Measurements from ENCODE around the gene THEMIS. TPM values are rescaled to one million over a fixed set of nuclear protein-coding genes. Genes with fewer than 3 reads are reported as not detected.

Gene THEMIS
- total RNA-seq, 1 experiment from 2014 or later: not detected

- no peak for DNase-seq (ENCODE audit: low spot score)
- no peaks in the 10 kb centered on the region for H3K27me3 ChIP-seq (replicated peaks; ENCODE audit: insufficient read depth, low read depth, low read length, poor library complexity)
- TF ChIP-seq CTCF (conservative IDR thresholded peaks at IDR 0.05; ENCODE audit: low read depth, low read length) (no peak), EZH2 (IDR thresholded peaks at IDR 0.05; ENCODE audit: borderline replicate concordance, low read depth, low read length, poor library complexity, severe bottlenecking) (no peak)
- CTCF ChIA-PET: no interaction called here
- intact Hi-C loops (cut with micrococcal nuclease; ENCODE audit: unreplicated experiment): no loop called here
- H3K36me3 ChIP-seq (ENCODE audit: insufficient read depth, low read length, poor library complexity, severe bottlenecking): no peaks in the 10 kb centered on the region
- BruUV-seq (replicated peaks): no TSS peak
- POLR2A ChIA-PET (ENCODE audit: low non-redundant PET): no interaction called here
- H3K9me3 ChIP-seq (ENCODE audit: low read depth, low read length, poor library complexity, severe bottlenecking): no peaks in the 10 kb centered on the region
- no peak overlapping the region for H3K4me3 ChIP-seq (ENCODE audit: low read depth, low read length, poor library complexity, severe bottlenecking)
- H3K4me1 ChIP-seq (ENCODE audit: insufficient read depth, low read length, poor library complexity, severe bottlenecking): no peaks in the 10 kb centered on the region
- no peak overlapping the region for H3K27ac ChIP-seq (ENCODE audit: low read depth, low read length, poor library complexity, severe bottlenecking)
Observed at GRCh38 chr6:127717384-127717783, 183.5 kb downstream of the THEMIS start.

GRCh38 chr6:127716465-127716864 is 184.4 kb downstream of the THEMIS start:
- Histone ChIP-seq H3K27me3 (replicated peaks; ENCODE audit: insufficient read depth, low read depth, low read length, poor library complexity) (no peaks in the 10 kb centered on the region), H3K4me1 (ENCODE audit: insufficient read depth, low read length, poor library complexity, severe bottlenecking) (no peaks in the 10 kb centered on the region), H3K27ac (ENCODE audit: low read depth, low read length, poor library complexity, severe bottlenecking) (no peak overlapping the region), H3K4me3 (ENCODE audit: low read depth, low read length, poor library complexity, severe bottlenecking) (no peak overlapping the region), H3K9me3 (ENCODE audit: low read depth, low read length, poor library complexity, severe bottlenecking) (no peaks in the 10 kb centered on the region), H3K36me3 (ENCODE audit: insufficient read depth, low read length, poor library complexity, severe bottlenecking) (no peaks in the 10 kb centered on the region)
- BruUV-seq (replicated peaks): no TSS peak
- POLR2A ChIA-PET (ENCODE audit: low non-redundant PET): no interaction called here
- TF ChIP-seq CTCF (conservative IDR thresholded peaks at IDR 0.05; ENCODE audit: low read depth, low read length): no peak
- TF ChIP-seq EZH2 (IDR thresholded peaks at IDR 0.05; ENCODE audit: borderline replicate concordance, low read depth, low read length, poor library complexity, severe bottlenecking): no peak
- no peak for DNase-seq (ENCODE audit: low spot score)
- intact Hi-C loops (cut with micrococcal nuclease; ENCODE audit: unreplicated experiment): no loop called here
- CTCF ChIA-PET: no interaction called here

DNA sequence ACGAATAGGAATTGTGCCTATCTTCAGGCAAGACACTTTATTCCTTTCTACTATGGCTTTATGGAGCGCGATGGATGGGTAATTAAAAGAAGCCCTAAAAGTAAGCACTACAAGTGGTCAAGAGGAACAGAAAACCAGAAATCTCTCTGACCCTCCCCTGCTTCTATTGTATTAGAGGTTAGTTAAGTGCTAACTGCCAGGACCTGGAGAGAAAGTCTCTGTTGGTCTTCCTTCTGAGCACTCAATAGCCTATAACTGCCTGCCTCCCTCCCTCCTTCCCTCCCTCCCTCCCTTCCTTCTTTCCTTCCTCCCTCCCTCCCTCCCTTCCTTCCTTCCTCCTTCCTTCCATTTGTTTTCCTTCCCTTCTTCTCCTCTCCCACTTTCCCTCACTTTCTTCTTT is 190.2 kb downstream of the THEMIS start:
- intact Hi-C loops (cut with micrococcal nuclease; ENCODE audit: unreplicated experiment): no loop called here
- BruUV-seq (replicated peaks): no TSS peak
- ChIA-PET CTCF (no interaction called here), POLR2A (ENCODE audit: low non-redundant PET) (no interaction called here)
- Histone ChIP-seq H3K9me3 (ENCODE audit: low read depth, low read length, poor library complexity, severe bottlenecking) (no peaks in the 10 kb centered on the region), H3K27me3 (replicated peaks; ENCODE audit: insufficient read depth, low read depth, low read length, poor library complexity) (no peaks in the 10 kb centered on the region), H3K27ac (ENCODE audit: low read depth, low read length, poor library complexity, severe bottlenecking) (no peak overlapping the region), H3K36me3 (ENCODE audit: insufficient read depth, low read length, poor library complexity, severe bottlenecking) (no peaks in the 10 kb centered on the region), H3K4me3 (ENCODE audit: low read depth, low read length, poor library complexity, severe bottlenecking) (no peak overlapping the region), H3K4me1 (ENCODE audit: insufficient read depth, low read length, poor library complexity, severe bottlenecking) (no peaks in the 10 kb centered on the region)
- no peak for TF ChIP-seq EZH2 (IDR thresholded peaks at IDR 0.05; ENCODE audit: borderline replicate concordance, low read depth, low read length, poor library complexity, severe bottlenecking)
- no peak for TF ChIP-seq CTCF (conservative IDR thresholded peaks at IDR 0.05; ENCODE audit: low read depth, low read length)
- DNase-seq (ENCODE audit: low spot score): no peak

Measured in A673 (cell line).